ENCODE data around the gene MINDY2.

- TF ChIP-seq CTCF (IDR thresholded peaks at IDR 0.05; ENCODE audit: insufficient read depth, low read length, poor library complexity, severe bottlenecking) (no peak), EZH2phosphoT487 (conservative IDR thresholded peaks at IDR 0.05; ENCODE audit: low read length) (no peak)
Measured at GRCh38 chr15:58842713-58843396, 71.8 kb downstream of the MINDY2 start.
